Type B pancreatic cell (in vitro differentiated cells): ENCODE data around the gene C4BPA. TPM values are rescaled to one million over a fixed set of nuclear protein-coding genes. Genes with fewer than 3 reads are reported as not detected.
A peak's percentile ranks its signal among the peaks of the same experiment; 100 is the strongest.

ENCODE experiments used
- DNase-seq: peaks from one replicate; pipeline ENCODE4 v3.0.0; 2021; ENCODE audit warnings: mixed read lengths; ENCODE audit not compliant: unreplicated experiment; ENCODE audit errors: extremely low spot score
- H3K27ac Mint-ChIP-seq: 2 replicates; pipeline ENCODE4 v1.8.0; 2021; ENCODE audit warnings: mild to moderate bottlenecking, mixed read lengths
- H3K27me3 Mint-ChIP-seq: 2 replicates; pipeline ENCODE4 v1.8.0; 2021; ENCODE audit warnings: mixed read lengths
- H3K36me3 Mint-ChIP-seq: 2 replicates; pipeline ENCODE4 v1.8.0; 2021; ENCODE audit warnings: mixed read lengths
- H3K4me1 Mint-ChIP-seq: one replicate; pipeline ENCODE4 v1.8.0; 2021; ENCODE audit warnings: mixed read lengths; ENCODE audit not compliant: unreplicated experiment
- H3K4me3 Mint-ChIP-seq: 2 replicates; pipeline ENCODE4 v1.8.0; 2021; ENCODE audit warnings: mild to moderate bottlenecking, mixed read lengths
- H3K9me3 Mint-ChIP-seq: 2 replicates; pipeline ENCODE4 v1.8.0; 2021; ENCODE audit warnings: mixed read lengths
- CTCF ChIP-seq: fragments of 200-600 bp; sonication (generic); conservative IDR thresholded peaks from 2 replicates; pipeline ENCODE4 v1.5.0; 2021; ENCODE audit warnings: antibody characterized with exemption, mild to moderate bottlenecking
- total RNA-seq: library from RNA; stranded (reverse); gene quantifications from 2 replicates; pipeline ENCODE4 v1.2.1, GENCODE V29; 2021; ENCODE audit warnings: low replicate concordance

Gene C4BPA
- total RNA-seq, 1 donor from 2014 or later, result 0.87 TPM

GRCh38 chr1:207081806-207082205 is 22.2 kb upstream of the C4BPA start:
- no peak overlapping the region for H3K4me3 Mint-ChIP-seq
- no peaks in the 10 kb centered on the region for H3K27me3 Mint-ChIP-seq
- DNase-seq, result no peak
- no peaks in the 10 kb centered on the region for H3K36me3 Mint-ChIP-seq
- H3K9me3 Mint-ChIP-seq, result no peaks in the 10 kb centered on the region
- TF ChIP-seq CTCF, result no peak
- H3K27ac Mint-ChIP-seq, result no peak overlapping the region
- peaks cover 18% of the 10 kb centered on the region for H3K4me1 Mint-ChIP-seq

- no peaks in the 10 kb centered on the region for H3K27me3 Mint-ChIP-seq
- peak overlapping the region; percentile 53 for H3K4me3 Mint-ChIP-seq
- H3K36me3 Mint-ChIP-seq, result no peaks in the 10 kb centered on the region
- peak overlapping the region; percentile 87 for H3K27ac Mint-ChIP-seq
- no peak for DNase-seq
- peaks cover 13% of the 10 kb centered on the region for H3K4me1 Mint-ChIP-seq
- H3K9me3 Mint-ChIP-seq, result no peaks in the 10 kb centered on the region
- TF ChIP-seq CTCF, result no peak
Measured at GRCh38 chr1:207084232-207084631, 19.8 kb upstream of the C4BPA start.

- Mint-ChIP-seq H3K27ac (peak overlapping the region; percentile 87), H3K4me3 (peak overlapping the region; percentile 53), H3K4me1 (peaks cover 18% of the 10 kb centered on the region), H3K36me3 (no peaks in the 10 kb centered on the region), H3K27me3 (no peaks in the 10 kb centered on the region), H3K9me3 (no peaks in the 10 kb centered on the region)
- peak; percentile 81 for TF ChIP-seq CTCF
- no peak for DNase-seq
Measured at GRCh38 chr1:207084701-207085180, 19.3 kb upstream of the C4BPA start.

GRCh38 chr1:207085887-207086286 is 18.1 kb upstream of the C4BPA start:
- H3K4me1 Mint-ChIP-seq, result peaks cover 18% of the 10 kb centered on the region
- H3K4me3 Mint-ChIP-seq, result no peak overlapping the region
- no peaks in the 10 kb centered on the region for H3K27me3 Mint-ChIP-seq
- no peaks in the 10 kb centered on the region for H3K36me3 Mint-ChIP-seq
- no peaks in the 10 kb centered on the region for H3K9me3 Mint-ChIP-seq
- no peak for TF ChIP-seq CTCF
- H3K27ac Mint-ChIP-seq, result no peak overlapping the region
- no peak for DNase-seq

GRCh38 chr1:207088161-207088560 is 15.9 kb upstream of the C4BPA start:
- peaks cover 18% of the 10 kb centered on the region for H3K4me1 Mint-ChIP-seq

More at GRCh38 chr1:207088161-207088560, 15.9 kb upstream of the C4BPA start:
- Mint-ChIP-seq H3K27ac (peak overlapping the region; percentile 63), H3K4me3 (no peak overlapping the region), H3K27me3 (no peaks in the 10 kb centered on the region), H3K36me3 (no peaks in the 10 kb centered on the region), H3K9me3 (no peaks in the 10 kb centered on the region)
- DNase-seq, result no peak
- TF ChIP-seq CTCF, result no peak
